C4-2B (cell line): Measurements from ENCODE around the gene ASXL2.

Experiments used
- CTCF ChIP-seq: fragments of 450-650 bp; conservative IDR thresholded peaks from 2 replicates; pipeline ENCODE4 v1.5.1; 2017; ENCODE audit warnings: mild to moderate bottlenecking
- ZFX ChIP-seq: fragments of 450-650 bp; IDR thresholded peaks from 2 replicates; pipeline ENCODE4 v1.6.1; 2017

GRCh38 chr2:25824216-25824615 lies 54.1 kb downstream of the ASXL2 start:
- TF ChIP-seq CTCF (no peak), ZFX (no peak)
